CD4-positive, alpha-beta memory T cell (primary cell): ENCODE measurements around the gene POLA2. TPM values are rescaled to one million over a fixed set of nuclear protein-coding genes. Genes with fewer than 3 reads are reported as not detected.

Experiments used
- CTCF ChIA-PET: fragments of 350-600 bp; sonication (Branson Sonifier 250); formaldehyde crosslinking; loops from one replicate; lab custom pipeline; 2021; ENCODE audit warnings: inconsistent platforms; ENCODE audit not compliant: partially characterized antibody; lab: Charles Lee
- POLR2A ChIA-PET: fragments of 350-600 bp; sonication (Branson Sonifier 250); formaldehyde crosslinking; loops from one replicate; lab custom pipeline; 2021; ENCODE audit not compliant: partially characterized antibody; lab: Charles Lee
- DNase-seq, 5 donors: peaks; one replicate each; pipeline versions ENCODE4 v3.0.0 to v3.0.0-alpha.2; 2020 to 2022; ENCODE audit warnings: mixed read lengths in 1 of 5
- H3K27ac ChIP-seq: one replicate; pipeline ENCODE4 v1.7.0; 2013; ENCODE audit warnings: low read depth, low read length
- H3K27me3 ChIP-seq: 2 replicates; pipeline ENCODE4 v1.7.0; 2013; ENCODE audit warnings: mild to moderate bottlenecking, low read length, moderate library complexity; ENCODE audit not compliant: insufficient read depth
- H3K36me3 ChIP-seq: 2 replicates; pipeline ENCODE4 v1.7.0; 2013; ENCODE audit warnings: mild to moderate bottlenecking, low read length, moderate library complexity; ENCODE audit not compliant: insufficient read depth
- H3K4me1 ChIP-seq: 2 replicates; pipeline ENCODE4 v1.7.0; 2013; ENCODE audit warnings: mild to moderate bottlenecking, low read length, moderate library complexity; ENCODE audit not compliant: insufficient read depth
- H3K4me3 ChIP-seq, 2 donors: one replicate each; pipeline ENCODE4 v1.7.0; 2013; ENCODE audit warnings: low read length in 2 of 2, mild to moderate bottlenecking in 1 of 2
- H3K9me3 ChIP-seq, 2 donors: one replicate each; pipeline ENCODE4 v1.7.0; 2013; ENCODE audit warnings: low read length in 2 of 2, control low read depth in 1 of 2; ENCODE audit not compliant: control insufficient read depth in 1 of 2
- H3K27ac Mint-ChIP-seq, 7 donors: one replicate each; pipeline ENCODE4 v1.8.0; 2020 to 2021; ENCODE audit warnings: mixed read lengths in 7 of 7, mild to moderate bottlenecking in 6 of 7, inconsistent platforms in 3 of 7, moderate library complexity in 3 of 7
- H3K27me3 Mint-ChIP-seq, 2 donors: one replicate each; pipeline ENCODE4 v1.8.0; 2020 to 2021; ENCODE audit warnings: mixed read lengths in 2 of 2
- H3K36me3 Mint-ChIP-seq, 2 donors: one replicate each; pipeline ENCODE4 v1.8.0; 2020 to 2021; ENCODE audit warnings: mixed read lengths in 2 of 2, inconsistent platforms in 1 of 2, mild to moderate bottlenecking in 1 of 2
- H3K4me1 Mint-ChIP-seq, 4 donors: one replicate each; pipeline ENCODE4 v1.8.0; 2020 to 2021; ENCODE audit warnings: mixed read lengths in 4 of 4, mild to moderate bottlenecking in 1 of 4
- H3K4me3 Mint-ChIP-seq, 8 donors: one replicate each; pipeline ENCODE4 v1.8.0; 2020 to 2021; ENCODE audit warnings: mixed read lengths in 8 of 8, mild to moderate bottlenecking in 7 of 8, moderate library complexity in 6 of 8, inconsistent platforms in 3 of 8
- H3K9me3 Mint-ChIP-seq, 8 donors: one replicate each; pipeline ENCODE4 v1.8.0; 2020 to 2021; ENCODE audit warnings: mixed read lengths in 8 of 8, mild to moderate bottlenecking in 5 of 8, inconsistent platforms in 3 of 8, moderate library complexity in 1 of 8
- intact Hi-C: fragments of 100-400 bp; cut with micrococcal nuclease; formaldehyde crosslinking; loops from one replicate; pipeline ENCODE4 v1.15.1; 2023
- polyA plus RNA-seq, 2 donors: library from polyadenylated mRNA; unstranded; fragments of 300-500 nt; fragmentation: Illumina TruSeq; gene quantifications; one replicate each; pipeline ENCODE4 v1.2.3, GENCODE V29; 2021
- total RNA-seq, 2 experiments: library from RNA; stranded (reverse); gene quantifications; one replicate each; pipeline ENCODE4 v1.2.3, GENCODE V29; 2021

Gene POLA2
- total and polyA plus RNA-seq, 4 experiments from 2014 or later: 7.8 to 27.3 (median 20.1) TPM

DNA sequence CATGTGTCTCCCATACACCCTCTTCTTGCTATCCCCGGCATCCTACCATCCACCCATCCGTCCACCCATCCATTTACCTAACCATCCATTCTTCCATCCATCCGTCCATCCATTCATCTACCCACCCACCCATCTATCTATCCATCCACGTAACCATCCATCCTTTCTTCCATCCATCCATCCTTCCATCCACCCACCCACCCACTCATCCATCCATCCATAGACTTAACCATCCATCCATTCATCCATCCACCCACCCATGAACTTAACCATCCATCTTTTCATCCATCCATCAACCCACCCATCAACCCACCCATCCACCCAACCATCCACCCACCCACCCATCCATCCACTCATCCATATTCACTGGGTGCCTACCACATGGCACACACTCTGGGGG lies 42.3 kb downstream of the POLA2 start:
- H3K4me3 ChIP-seq: no peak overlapping the region
- intact Hi-C loops: no loop called here
- H3K27ac ChIP-seq: no peak overlapping the region
- Mint-ChIP-seq H3K27me3 (no peaks in the 10 kb centered on the region), H3K36me3 (peaks cover 3 to 4% of the 10 kb centered on the region in 2 donors), H3K27ac (peak overlapping the region in 1 of 7 donors; percentile 82), H3K4me1 (peaks cover 0 to 1% (median 0%) of the 10 kb centered on the region in 4 donors), H3K9me3 (no peaks in the 10 kb centered on the region), H3K4me3 (no peak overlapping the region)
- no peaks in the 10 kb centered on the region for H3K36me3 ChIP-seq
- H3K9me3 ChIP-seq: no peaks in the 10 kb centered on the region
- ChIA-PET CTCF (no interaction called here), POLR2A (interaction anchor here (1.4 kb wide), 1 partner anchor 11 kb away, joined by 3 read pairs; no protein-coding TSS in a partner anchor)
- no peaks in the 10 kb centered on the region for H3K27me3 ChIP-seq
- no peaks in the 10 kb centered on the region for H3K4me1 ChIP-seq
- DNase-seq: no peak

DNA sequence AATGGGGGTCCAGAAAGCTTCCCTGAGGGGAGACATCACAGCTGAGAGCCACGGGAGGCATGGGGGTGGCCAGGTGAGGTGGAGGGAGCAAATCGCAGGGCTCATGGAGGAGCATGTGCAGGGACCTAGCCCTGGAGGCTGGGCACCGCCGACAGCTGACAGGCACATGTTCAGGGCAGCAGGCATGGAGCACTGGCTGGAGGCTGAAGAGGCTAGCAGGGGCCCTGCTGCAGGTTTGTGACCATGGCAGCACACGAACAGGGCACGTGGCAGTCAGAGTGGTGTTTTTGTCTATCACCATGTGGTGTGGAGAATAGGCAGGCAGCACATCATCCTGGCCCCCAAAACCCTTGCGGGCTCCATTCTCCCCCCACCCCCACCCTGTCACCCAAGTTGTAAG lies 42.9 kb downstream of the POLA2 start:
- Mint-ChIP-seq H3K27ac (peak overlapping the region in 1 of 7 donors; percentile 70), H3K36me3 (peaks cover 3 to 4% of the 10 kb centered on the region in 2 donors), H3K9me3 (no peaks in the 10 kb centered on the region), H3K27me3 (no peaks in the 10 kb centered on the region), H3K4me1 (peaks cover 0 to 1% (median 0%) of the 10 kb centered on the region in 4 donors), H3K4me3 (no peak overlapping the region)
- Histone ChIP-seq H3K27me3 (no peaks in the 10 kb centered on the region), H3K4me3 (no peak overlapping the region), H3K9me3 (no peaks in the 10 kb centered on the region), H3K4me1 (no peaks in the 10 kb centered on the region), H3K27ac (no peak overlapping the region), H3K36me3 (no peaks in the 10 kb centered on the region)
- ChIA-PET POLR2A (interaction anchor here (1.3 to 1.4 kb wide), 2 partner anchors 11 to 30 kb away, joined by 3 read pairs; no protein-coding TSS in a partner anchor), CTCF (no interaction called here)
- intact Hi-C loops: no loop called here
- no peak for DNase-seq

DNA sequence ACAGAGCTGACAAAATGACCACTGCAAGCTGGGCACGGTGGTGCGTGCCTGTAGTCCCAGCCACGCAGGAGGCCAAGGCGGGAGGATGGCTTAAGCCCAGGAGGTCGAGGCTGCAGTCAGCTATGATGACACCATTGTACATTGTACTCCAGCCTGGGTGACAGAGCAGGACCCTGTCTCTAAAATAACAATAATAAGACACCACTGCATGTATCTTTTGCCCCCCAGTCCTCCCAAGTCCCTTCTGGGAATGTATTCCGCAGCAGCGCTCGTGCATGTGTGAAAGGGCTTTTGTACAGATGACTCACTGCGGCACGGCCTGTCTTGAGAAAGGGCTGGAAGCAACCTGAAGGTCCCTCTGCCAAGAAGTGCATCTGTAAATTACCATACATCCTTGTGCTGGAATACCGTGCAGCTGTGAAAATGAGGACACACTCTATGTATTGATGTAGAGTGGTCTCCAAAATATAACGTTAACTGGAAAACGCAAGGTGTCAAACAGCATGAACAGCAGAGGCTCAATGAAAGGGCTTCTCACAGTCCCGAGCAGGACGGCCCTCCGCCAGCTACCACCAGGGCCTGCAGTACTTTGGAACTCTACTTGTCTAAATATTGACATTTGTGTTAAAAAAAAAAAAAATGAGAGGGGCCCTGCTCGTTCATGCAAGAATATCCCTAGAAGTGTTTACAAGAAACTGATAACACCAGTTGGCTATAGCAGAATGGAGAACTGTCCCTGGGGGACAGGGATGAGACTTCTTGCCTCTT lies 43.9 kb downstream of the POLA2 start:
- Mint-ChIP-seq H3K27ac (peak overlapping the region in 1 of 7 donors; percentile 29), H3K36me3 (peaks cover 3 to 4% of the 10 kb centered on the region in 2 donors), H3K4me3 (no peak overlapping the region), H3K4me1 (peaks cover 0 to 1% (median 0%) of the 10 kb centered on the region in 4 donors), H3K27me3 (no peaks in the 10 kb centered on the region), H3K9me3 (no peaks in the 10 kb centered on the region)
- H3K36me3 ChIP-seq: no peaks in the 10 kb centered on the region
- no peaks in the 10 kb centered on the region for H3K27me3 ChIP-seq
- ChIA-PET POLR2A (interaction anchor here (1.3 kb wide), 1 partner anchor 31 kb away, joined by 3 read pairs; no protein-coding TSS in a partner anchor), CTCF (interaction anchor here (0.7 to 2.9 kb wide), 3 partner anchors 9 to 24 kb away, joined by 3 to 13 read pairs (median 3); partner anchors contain the start of gene CDC42EP2)
- no peak for DNase-seq
- H3K4me1 ChIP-seq: no peaks in the 10 kb centered on the region
- no peak overlapping the region for H3K4me3 ChIP-seq
- intact Hi-C loops: no loop called here
- H3K27ac ChIP-seq: no peak overlapping the region
- H3K9me3 ChIP-seq: no peaks in the 10 kb centered on the region

DNA sequence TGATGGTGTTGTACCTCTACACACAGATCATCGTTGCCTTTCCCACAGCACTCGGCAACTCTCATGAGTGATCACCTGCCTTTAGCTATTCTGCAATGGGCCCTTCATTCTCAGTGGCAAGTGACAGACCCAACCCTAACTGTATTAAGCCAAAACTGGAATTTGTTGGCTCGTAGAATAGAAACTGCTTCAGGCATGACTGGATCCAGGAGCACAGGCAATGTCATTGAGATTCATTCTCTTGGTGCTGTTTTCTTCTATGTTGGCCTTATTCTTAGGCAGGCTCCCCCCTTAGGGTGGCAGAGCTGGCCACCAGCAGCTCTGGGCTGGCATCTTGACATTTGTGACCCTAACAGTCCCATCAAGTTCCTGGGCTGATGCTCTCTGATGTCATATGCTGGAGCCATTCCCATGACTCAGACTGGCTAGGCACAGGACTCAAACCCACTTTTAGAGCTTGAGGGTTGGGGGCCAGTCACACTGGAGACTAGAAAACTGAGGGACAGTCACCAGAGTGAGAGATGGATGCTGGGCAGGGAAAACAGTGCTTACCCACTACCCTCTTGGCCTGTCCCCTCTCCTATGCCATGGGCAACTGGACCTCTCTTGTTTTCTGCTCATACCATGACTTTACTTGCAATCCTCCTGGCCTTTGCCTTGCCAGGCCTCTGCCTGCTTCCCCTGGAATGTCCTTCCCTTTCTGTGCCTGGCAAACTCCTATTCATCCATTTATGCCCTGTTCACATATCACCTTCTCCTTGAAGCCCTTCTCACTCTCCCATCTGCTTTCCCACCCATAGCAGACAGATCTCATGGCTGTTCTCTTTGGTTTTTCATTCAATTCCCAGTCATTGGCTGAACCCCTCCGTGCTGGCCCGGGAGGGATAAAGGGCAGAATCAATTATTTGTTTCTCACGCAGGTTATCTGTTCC lies 45.8 kb downstream of the POLA2 start:
- no peaks in the 10 kb centered on the region for H3K9me3 Mint-ChIP-seq
- H3K4me3 Mint-ChIP-seq: no peak overlapping the region
- H3K9me3 ChIP-seq: no peaks in the 10 kb centered on the region
- H3K4me1 Mint-ChIP-seq: peaks cover 0 to 1% (median 0%) of the 10 kb centered on the region in 4 donors
- POLR2A ChIA-PET: no interaction called here
- no peak overlapping the region for H3K4me3 ChIP-seq
- H3K4me1 ChIP-seq: no peaks in the 10 kb centered on the region
- no peaks in the 10 kb centered on the region for H3K27me3 ChIP-seq
- peak overlapping the region in 1 of 7 donors; percentile 58 for H3K27ac Mint-ChIP-seq
- no peaks in the 10 kb centered on the region for H3K27me3 Mint-ChIP-seq
- H3K36me3 Mint-ChIP-seq: peaks cover 0 to 4% of the 10 kb centered on the region in 2 donors
- CTCF ChIA-PET: interaction anchor here (2.0 to 10.1 kb wide), 3 partner anchors 8 to 82 kb away, joined by 5 to 170 read pairs (median 13); partner anchors contain the start of genes CDC42EP2 and DPF2
- DNase-seq: no peak
- intact Hi-C loops: no loop called here
- no peaks in the 10 kb centered on the region for H3K36me3 ChIP-seq
- H3K27ac ChIP-seq: no peak overlapping the region

DNA sequence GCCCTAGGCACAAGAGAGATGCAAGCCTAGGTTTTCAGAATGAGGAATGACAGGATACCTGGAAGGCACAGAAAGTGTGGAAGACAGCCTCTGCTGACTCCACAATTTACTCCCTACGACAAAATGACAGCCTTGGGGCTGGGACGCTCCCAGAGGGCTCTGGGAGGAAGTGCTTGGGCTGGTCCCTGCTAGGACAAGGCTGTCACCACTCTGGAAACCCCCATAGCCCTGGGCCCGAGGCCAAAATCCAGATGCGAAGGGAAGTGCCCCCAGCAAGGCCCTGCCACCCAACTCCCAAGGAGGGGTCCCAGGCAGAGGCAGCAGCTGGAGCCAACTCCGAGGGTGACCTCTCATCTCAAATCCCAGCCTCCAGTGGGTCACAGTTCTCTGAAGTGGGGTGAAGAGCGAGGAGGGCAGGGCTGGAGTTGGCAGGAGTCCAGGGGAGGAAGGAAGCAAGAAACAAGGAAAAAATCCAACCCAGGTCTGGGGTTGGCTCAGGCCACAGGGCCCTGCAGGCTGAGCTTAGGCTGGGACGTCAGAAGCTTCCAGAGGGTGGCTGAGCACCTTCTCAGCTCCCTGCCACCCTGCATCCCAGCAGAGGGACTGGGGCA lies 46.6 kb downstream of the POLA2 start:
- no peak overlapping the region for H3K27ac Mint-ChIP-seq
- no peak for DNase-seq
- no peak overlapping the region for H3K4me3 Mint-ChIP-seq
- H3K36me3 Mint-ChIP-seq: peaks cover 0 to 4% of the 10 kb centered on the region in 2 donors
- Histone ChIP-seq H3K4me3 (no peak overlapping the region), H3K4me1 (no peaks in the 10 kb centered on the region), H3K27me3 (no peaks in the 10 kb centered on the region), H3K36me3 (no peaks in the 10 kb centered on the region), H3K9me3 (no peaks in the 10 kb centered on the region), H3K27ac (no peak overlapping the region)
- POLR2A ChIA-PET: no interaction called here
- H3K9me3 Mint-ChIP-seq: no peaks in the 10 kb centered on the region
- intact Hi-C loops: no loop called here
- peaks cover 0 to 1% (median 0%) of the 10 kb centered on the region in 4 donors for H3K4me1 Mint-ChIP-seq
- CTCF ChIA-PET: interaction anchor here (2.0 to 10.1 kb wide), 3 partner anchors 8 to 83 kb away, joined by 5 to 170 read pairs (median 13); partner anchors contain the start of genes CDC42EP2 and DPF2
- H3K27me3 Mint-ChIP-seq: no peaks in the 10 kb centered on the region

DNA sequence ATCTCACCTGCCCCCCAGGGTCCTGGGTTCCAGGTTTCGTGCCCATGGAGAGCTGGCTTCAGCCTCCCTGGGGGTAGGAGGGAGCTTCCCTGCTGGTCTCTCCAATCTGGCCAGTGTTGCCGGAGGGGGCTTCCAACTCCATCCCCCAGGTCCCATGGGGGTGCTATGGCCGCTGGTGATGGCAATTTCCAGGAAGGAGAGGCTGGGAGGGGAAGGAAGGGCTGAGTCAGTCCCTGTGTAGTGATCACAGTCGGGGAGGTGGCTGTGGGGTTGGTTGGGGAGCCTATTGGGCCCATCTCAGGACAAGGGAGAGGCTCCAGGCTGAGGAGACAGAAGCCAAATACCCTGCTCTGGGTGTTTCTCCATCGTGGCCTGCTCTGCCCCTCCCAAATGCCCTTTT lies 47.2 kb downstream of the POLA2 start:
- Mint-ChIP-seq H3K27me3 (no peaks in the 10 kb centered on the region), H3K4me1 (peaks cover 0 to 4% (median under 1%) of the 10 kb centered on the region in 4 donors), H3K9me3 (no peaks in the 10 kb centered on the region), H3K4me3 (no peak overlapping the region), H3K36me3 (peaks cover 0 to 2% of the 10 kb centered on the region in 2 donors), H3K27ac (no peak overlapping the region)
- no peaks in the 10 kb centered on the region for H3K9me3 ChIP-seq
- intact Hi-C loops: no loop called here
- no peaks in the 10 kb centered on the region for H3K27me3 ChIP-seq
- no peak overlapping the region for H3K27ac ChIP-seq
- ChIA-PET CTCF (interaction anchor here (10.1 kb wide), 1 partner anchor 23 kb away, joined by 170 read pairs; the partner anchor contains the start of gene DPF2), POLR2A (no interaction called here)
- H3K36me3 ChIP-seq: no peaks in the 10 kb centered on the region
- no peak overlapping the region for H3K4me3 ChIP-seq
- H3K4me1 ChIP-seq: no peaks in the 10 kb centered on the region
- no peak for DNase-seq
